Measurements from ENCODE around the gene SND1.

GRCh38 chr7:127930341-127931328, 278.6 kb downstream of the SND1 start:
- TF ChIP-seq POLR2A (IDR thresholded peaks at IDR 0.05; ENCODE audit: low read length): no peak
- no peak for TF ChIP-seq GATA1 (IDR thresholded peaks at IDR 0.05; ENCODE audit: low read depth, low read length)

Data from erythroblast (primary cell).